ENCODE data around the gene ABCB4. TPM values are rescaled to one million over a fixed set of nuclear protein-coding genes. Genes with fewer than 3 reads are reported as not detected.

The ABCB4 gene
- total RNA-seq, 4 donors from 2014 or later, result 0.42 to 6.5 (median 1.1) TPM

DNA sequence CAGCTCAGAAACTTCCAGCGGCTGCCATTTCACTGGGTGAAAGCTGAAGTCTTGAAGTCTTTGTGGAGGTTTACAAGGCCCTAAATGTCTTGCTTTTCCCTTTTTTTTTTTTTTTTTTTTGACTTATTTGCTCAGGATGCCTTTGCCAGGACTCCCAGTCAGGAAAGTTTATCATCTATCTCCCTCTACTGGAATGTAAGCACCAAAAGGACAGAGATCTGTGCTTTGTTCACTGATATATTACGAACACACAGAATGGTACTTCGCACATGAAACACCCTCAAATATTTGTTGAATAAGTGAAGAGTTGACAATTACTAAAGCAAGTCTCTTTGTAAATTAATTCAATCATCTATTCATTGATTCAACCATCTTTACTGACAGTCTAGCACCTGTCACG is 23.2 kb downstream of the ABCB4 start:
- H3K27me3 ChIP-seq, result no peaks in the 10 kb centered on the region
- H3K36me3 ChIP-seq, result no peaks in the 10 kb centered on the region
- no peaks in the 10 kb centered on the region for H3K9me3 ChIP-seq
- WGBS, 2 donors (ENCODE audit: low coverage in 1 of 2), result 71 to 88% methylated on average over 3 to 4 of the region's 4 CpGs
- no peak overlapping the region for H3K4me3 ChIP-seq
- no peaks in the 10 kb centered on the region for H3K4me1 ChIP-seq
- ATAC-seq, result no peak
- H3K27ac ChIP-seq, result no peak overlapping the region
- TF ChIP-seq POLR2A (IDR thresholded peaks at IDR 0.05), result no peak
- TF ChIP-seq CTCF (IDR thresholded peaks at IDR 0.05), result no peak

DNA sequence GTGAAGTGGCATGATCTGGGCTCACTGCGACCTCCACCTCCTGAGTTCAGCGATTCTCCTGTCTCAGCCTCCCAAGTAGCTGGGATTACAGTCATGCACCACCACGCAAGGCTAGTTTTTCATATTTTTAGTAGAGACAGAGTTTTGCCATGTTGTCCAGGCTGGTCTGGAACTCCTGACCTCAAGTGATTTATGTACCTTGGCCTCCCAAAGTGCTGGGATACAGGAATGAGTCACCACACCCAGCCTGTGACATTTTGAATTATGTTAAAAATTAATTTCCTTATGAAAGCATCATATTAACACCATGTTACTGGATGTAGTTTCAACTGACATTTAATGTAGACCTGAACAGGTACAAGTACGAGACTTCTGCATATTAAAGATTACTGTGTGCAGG is 24.3 kb downstream of the ABCB4 start:
- TF ChIP-seq EP300 (IDR thresholded peaks at IDR 0.05), result no peak
- no peak for TF ChIP-seq CTCF (IDR thresholded peaks at IDR 0.05)
- no peak for TF ChIP-seq POLR2AphosphoS5 (IDR thresholded peaks at IDR 0.05)
- no peaks in the 10 kb centered on the region for H3K4me1 ChIP-seq
- 93 to 94% methylated on average over 4 of the region's 4 CpGs for WGBS, 2 donors (ENCODE audit: low coverage in 1 of 2)
- no peaks in the 10 kb centered on the region for H3K9me3 ChIP-seq
- no peak overlapping the region for H3K27ac ChIP-seq
- no peak for ATAC-seq
- H3K4me3 ChIP-seq, result no peak overlapping the region
- H3K27me3 ChIP-seq, result no peaks in the 10 kb centered on the region
- no peaks in the 10 kb centered on the region for H3K36me3 ChIP-seq

DNA sequence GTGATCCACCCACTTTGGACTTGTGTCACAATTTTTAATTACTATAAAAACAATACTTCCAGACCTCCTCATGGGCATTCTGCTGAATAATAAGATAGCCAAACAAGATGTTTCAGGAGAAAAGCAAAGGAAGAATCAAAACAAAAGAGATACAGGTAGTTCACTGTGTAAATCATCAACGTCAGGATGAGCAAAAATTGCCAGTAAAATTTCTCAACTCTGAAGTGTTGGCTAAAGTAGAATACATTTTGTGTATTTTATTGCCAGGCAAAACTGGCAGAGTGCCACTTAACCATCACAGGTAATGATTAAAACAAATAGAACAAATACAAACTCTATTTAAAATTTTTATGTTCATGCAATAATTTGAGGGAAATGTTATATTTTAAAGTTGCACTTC is 24.8 kb downstream of the ABCB4 start:
- no peaks in the 10 kb centered on the region for H3K9me3 ChIP-seq
- no peak overlapping the region for H3K4me3 ChIP-seq
- H3K27ac ChIP-seq, result no peak overlapping the region
- TF ChIP-seq EP300 (IDR thresholded peaks at IDR 0.05), result no peak
- TF ChIP-seq POLR2AphosphoS5 (IDR thresholded peaks at IDR 0.05), result no peak
- no peak for TF ChIP-seq CTCF (IDR thresholded peaks at IDR 0.05)
- TF ChIP-seq POLR2A (IDR thresholded peaks at IDR 0.05), result no peak
- ATAC-seq, result no peak
- no peaks in the 10 kb centered on the region for H3K27me3 ChIP-seq
- WGBS, 2 donors (ENCODE audit: low coverage in 1 of 2), result 20 to 64% methylated on average over 1 of the region's 1 CpG
- no peaks in the 10 kb centered on the region for H3K36me3 ChIP-seq
- H3K4me1 ChIP-seq, result no peaks in the 10 kb centered on the region

GRCh38 chr7:87448388-87448787 is 27.1 kb downstream of the ABCB4 start:
- ATAC-seq, result no peak
- TF ChIP-seq CTCF (IDR thresholded peaks at IDR 0.05), result no peak
- H3K27ac ChIP-seq, result no peak overlapping the region
- H3K4me3 ChIP-seq, result no peak overlapping the region
- no peaks in the 10 kb centered on the region for H3K9me3 ChIP-seq
- H3K4me1 ChIP-seq, result no peaks in the 10 kb centered on the region
- 83 to 100% methylated on average over 1 to 2 of the region's 7 CpGs for WGBS, 2 donors (ENCODE audit: low coverage in 1 of 2)
- H3K36me3 ChIP-seq, result no peaks in the 10 kb centered on the region
- H3K27me3 ChIP-seq, result no peaks in the 10 kb centered on the region

- Histone ChIP-seq H3K27ac (no peak overlapping the region), H3K4me3 (no peak overlapping the region), H3K9me3 (no peaks in the 10 kb centered on the region), H3K4me1 (no peaks in the 10 kb centered on the region), H3K36me3 (no peaks in the 10 kb centered on the region), H3K27me3 (no peaks in the 10 kb centered on the region)
- no peak for TF ChIP-seq POLR2A (IDR thresholded peaks at IDR 0.05)
- TF ChIP-seq EP300 (IDR thresholded peaks at IDR 0.05), result no peak
- TF ChIP-seq POLR2AphosphoS5 (IDR thresholded peaks at IDR 0.05), result no peak
- no peak for TF ChIP-seq CTCF (IDR thresholded peaks at IDR 0.05)
- whole genome bisulfite sequencing, 2 donors (ENCODE audit: low coverage in 1 of 2), result 79% methylated on average over 4 of the region's 4 CpGs; no CpG with 5 or more reads in 1 of the 2 donors
- ATAC-seq, result no peak
Observed at GRCh38 chr7:87447116-87447635, 28.3 kb downstream of the ABCB4 start.
